SU-DHL-6 (cell line): Measurements from ENCODE around the gene CCDC183.

Experiments
- EZH2phosphoT487 ChIP-seq: fragments of 200-600 bp; sonication (generic), shearing (Covaris generic); conservative IDR thresholded peaks from 2 replicates; pipeline ENCODE4 v1.6.1; 2018; ENCODE audit warnings: mild to moderate bottlenecking, antibody characterized with exemption, low read length, moderate library complexity, mixed read lengths
- TF ChIP-seq, protein P1 (sequence below): fragments of 200-600 bp; sonication (generic); IDR thresholded peaks from one replicate; pipeline ENCODE4 v1.5.1; 2017; ENCODE audit warnings: antibody characterized with exemption, mild to moderate bottlenecking, low read length, moderate library complexity; ENCODE audit not compliant: insufficient read depth, poor library complexity, severe bottlenecking

DNA sequence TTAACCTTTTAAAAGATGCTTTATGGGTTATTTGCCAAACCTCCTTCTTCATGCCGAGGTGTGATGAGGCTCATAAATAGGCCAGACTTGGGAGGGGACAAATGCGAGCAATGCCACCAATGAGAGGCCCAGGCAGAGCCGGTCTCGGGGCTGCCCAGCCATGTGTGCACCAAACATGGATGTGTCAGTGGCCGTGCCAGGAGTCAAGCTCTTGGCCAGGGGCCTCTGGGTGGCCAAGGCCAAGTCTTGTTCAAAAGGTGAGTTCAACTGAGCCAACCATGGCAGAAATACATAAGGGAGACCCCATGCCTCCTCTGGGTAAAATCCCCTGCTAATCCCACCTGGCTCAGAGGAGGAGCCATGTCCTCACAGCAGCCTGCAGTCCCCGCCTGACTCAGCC lies 20.9 kb upstream of the CCDC183 start:
- TF ChIP-seq, protein P1, sequence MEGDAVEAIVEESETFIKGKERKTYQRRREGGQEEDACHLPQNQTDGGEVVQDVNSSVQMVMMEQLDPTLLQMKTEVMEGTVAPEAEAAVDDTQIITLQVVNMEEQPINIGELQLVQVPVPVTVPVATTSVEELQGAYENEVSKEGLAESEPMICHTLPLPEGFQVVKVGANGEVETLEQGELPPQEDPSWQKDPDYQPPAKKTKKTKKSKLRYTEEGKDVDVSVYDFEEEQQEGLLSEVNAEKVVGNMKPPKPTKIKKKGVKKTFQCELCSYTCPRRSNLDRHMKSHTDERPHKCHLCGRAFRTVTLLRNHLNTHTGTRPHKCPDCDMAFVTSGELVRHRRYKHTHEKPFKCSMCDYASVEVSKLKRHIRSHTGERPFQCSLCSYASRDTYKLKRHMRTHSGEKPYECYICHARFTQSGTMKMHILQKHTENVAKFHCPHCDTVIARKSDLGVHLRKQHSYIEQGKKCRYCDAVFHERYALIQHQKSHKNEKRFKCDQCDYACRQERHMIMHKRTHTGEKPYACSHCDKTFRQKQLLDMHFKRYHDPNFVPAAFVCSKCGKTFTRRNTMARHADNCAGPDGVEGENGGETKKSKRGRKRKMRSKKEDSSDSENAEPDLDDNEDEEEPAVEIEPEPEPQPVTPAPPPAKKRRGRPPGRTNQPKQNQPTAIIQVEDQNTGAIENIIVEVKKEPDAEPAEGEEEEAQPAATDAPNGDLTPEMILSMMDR, result no peak
- no peak for TF ChIP-seq EZH2phosphoT487
